Fibroblast of lung (primary cell): ENCODE measurements around the gene RAC2.

Source experiments
- CTCF ChIP-seq, 2 donors: IDR thresholded peaks in 1 of 2; conservative IDR thresholded peaks in 1 of 2; 1 replicate in 1 of 2; 2 replicates in 1 of 2; pipeline ENCODE4 v1.5.1; 2011 to 2012; ENCODE audit warnings: low read length in 2 of 2, control low read depth in 1 of 2, inconsistent platforms in 1 of 2, low read depth in 1 of 2, mild to moderate bottlenecking in 1 of 2
- EZH2 ChIP-seq: IDR thresholded peaks from 2 replicates; pipeline ENCODE4 v1.5.1; 2012; ENCODE audit warnings: low read length, control low read depth, mild to moderate bottlenecking; ENCODE audit errors: missing control alignments

GRCh38 chr22:37224757-37225420 lies 19.2 kb downstream of the RAC2 start:
- no peak for TF ChIP-seq CTCF (conservative IDR thresholded peaks at IDR 0.05 in 1 of 2, IDR thresholded peaks at IDR 0.05 in 1 of 2; ENCODE audit: low read depth in 1 of 2, low read length in 2 of 2)
- TF ChIP-seq EZH2 = no peak
